Trophoblast cell (in vitro differentiated cells and primary cell): Measurements from ENCODE around the gene PYGO1.
A peak's percentile ranks its signal among the peaks of the same experiment; 100 is the strongest.
"Not testable (repeated sequence)": the region's sequence is repeated elsewhere in the genome, so short reads cannot be mapped to it uniquely, and the experiment has no call there.

Experiments used
- DNase-seq, 2 donors: peaks; one replicate each; pipeline ENCODE4 v3.0.0-alpha.2; 2016
- H2AFZ ChIP-seq: 2 replicates; pipeline ENCODE4 v1.6.1; 2013; ENCODE audit warnings: low read length, moderate library complexity, mild to moderate bottlenecking; ENCODE audit not compliant: insufficient read depth, poor library complexity
- H2AK5ac ChIP-seq: 2 replicates; pipeline ENCODE4 v1.6.1; 2013; ENCODE audit warnings: mild to moderate bottlenecking, low read length
- H2BK120ac ChIP-seq: 2 replicates; pipeline ENCODE4 v1.6.1; 2013; ENCODE audit warnings: low read length, mild to moderate bottlenecking, moderate library complexity; ENCODE audit not compliant: insufficient read depth, poor library complexity
- H2BK12ac ChIP-seq: 2 replicates; pipeline ENCODE4 v1.6.1; 2013; ENCODE audit warnings: mild to moderate bottlenecking, low read length, moderate library complexity
- H2BK5ac ChIP-seq: 2 replicates; pipeline ENCODE4 v1.6.1; 2013; ENCODE audit warnings: low read length, low read depth, moderate library complexity, mild to moderate bottlenecking; ENCODE audit not compliant: poor library complexity
- H3K14ac ChIP-seq: 2 replicates; pipeline ENCODE4 v1.6.1; 2013; ENCODE audit warnings: mild to moderate bottlenecking, low read length
- H3K18ac ChIP-seq: 2 replicates; pipeline ENCODE4 v1.6.1; 2013; ENCODE audit warnings: mild to moderate bottlenecking, low read length
- H3K23ac ChIP-seq: 2 replicates; pipeline ENCODE4 v1.6.1; 2013; ENCODE audit warnings: low read length
- H3K27ac ChIP-seq: 2 replicates; pipeline ENCODE4 v1.5.1; 2013; ENCODE audit warnings: low read depth, mild to moderate bottlenecking, inconsistent platforms, low read length, moderate library complexity
- H3K27me3 ChIP-seq: 2 replicates; pipeline ENCODE4 v1.6.1; 2013; ENCODE audit warnings: inconsistent platforms, mild to moderate bottlenecking, low read length, moderate library complexity; ENCODE audit not compliant: insufficient read depth
- H3K36me3 ChIP-seq, 2 experiments: 1 replicate in 1 of 2; 2 replicates in 1 of 2; pipeline ENCODE4 v1.6.1; 2013; ENCODE audit warnings: low read length in 2 of 2, mild to moderate bottlenecking in 2 of 2, moderate library complexity in 1 of 2; ENCODE audit not compliant: insufficient read depth in 2 of 2, control insufficient read depth in 1 of 2
- H3K4ac ChIP-seq: 2 replicates; pipeline ENCODE4 v1.6.1; 2013; ENCODE audit warnings: low read depth, mild to moderate bottlenecking, low read length, moderate library complexity
- H3K4me1 ChIP-seq, 2 experiments: 1 replicate in 1 of 2; 2 replicates in 1 of 2; pipeline ENCODE4 v1.6.1; 2013; ENCODE audit warnings: low read length in 2 of 2, mild to moderate bottlenecking in 2 of 2, moderate library complexity in 1 of 2; ENCODE audit not compliant: insufficient read depth in 2 of 2, control insufficient read depth in 1 of 2
- H3K4me2 ChIP-seq: 2 replicates; pipeline ENCODE4 v1.6.1; 2013; ENCODE audit warnings: inconsistent platforms, mild to moderate bottlenecking, low read length, moderate library complexity
- H3K4me3 ChIP-seq: 2 replicates; pipeline ENCODE4 v1.5.1; 2013; ENCODE audit warnings: mild to moderate bottlenecking, low read depth, low read length, inconsistent platforms
- H3K79me1 ChIP-seq: one replicate; pipeline ENCODE4 v1.6.1; 2013; ENCODE audit warnings: low read length
- H3K79me2 ChIP-seq: 2 replicates; pipeline ENCODE4 v1.6.1; 2013; ENCODE audit warnings: low read length, mild to moderate bottlenecking; ENCODE audit not compliant: control insufficient read depth, insufficient read depth, poor library complexity
- H3K9ac ChIP-seq: 2 replicates; pipeline ENCODE4 v1.6.1; 2013; ENCODE audit warnings: mild to moderate bottlenecking, low read length
- H3K9me3 ChIP-seq: 2 replicates; pipeline ENCODE4 v1.6.1; 2013; ENCODE audit warnings: low read depth, mild to moderate bottlenecking, control low read depth, inconsistent platforms, low read length; ENCODE audit not compliant: insufficient read depth
- H4K12ac ChIP-seq: 2 replicates; pipeline ENCODE4 v1.6.1; 2013; ENCODE audit warnings: low read depth, mild to moderate bottlenecking, low read length, moderate library complexity
- H4K8ac ChIP-seq: 2 replicates; pipeline ENCODE4 v1.6.1; 2013; ENCODE audit warnings: low read depth, mild to moderate bottlenecking, low read length, moderate library complexity
- H4K91ac ChIP-seq: one replicate; pipeline ENCODE4 v1.6.1; 2013; ENCODE audit warnings: low read depth, mild to moderate bottlenecking, low read length, moderate library complexity
- WGBS: extraction: QIAGEN DNeasy Blood & Tissue Kit; methylation state at CpG from one replicate; pipeline ENCODE4 v1.1.7; 2013; ENCODE audit warnings: missing lambda C conversion rate; ENCODE audit not compliant: insufficient read length, insufficient coverage; ENCODE audit errors: extremely low coverage; 5-methylcytosine and 5-hydroxymethylcytosine counted together

Gene PYGO1

DNA sequence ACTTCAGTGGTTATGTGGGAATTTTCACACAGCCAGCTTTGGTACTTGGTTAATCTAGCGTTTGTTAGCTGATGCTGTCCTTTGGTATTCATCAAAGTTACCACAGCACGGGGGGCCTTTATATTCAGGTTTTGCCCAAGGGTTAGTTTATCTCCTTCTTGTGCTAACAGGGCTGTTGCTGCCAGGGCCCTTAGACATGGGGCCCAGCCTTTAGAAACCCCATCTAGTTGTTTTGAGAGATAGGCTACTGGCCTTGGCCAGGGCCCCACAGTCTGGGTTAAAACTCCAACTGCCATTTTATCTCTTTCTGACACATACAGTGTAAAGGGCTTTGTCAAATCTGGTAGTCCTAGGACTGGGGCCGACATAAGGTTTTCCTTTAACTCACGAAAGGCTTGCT, 72.7 kb downstream of the PYGO1 start:
- Histone ChIP-seq H3K4ac (no peak overlapping the region), H2AFZ (no peak overlapping the region), H3K9me3 (no peaks in the 10 kb centered on the region), H3K9ac (no peak overlapping the region), H2BK120ac (no peak overlapping the region), H3K4me2 (no peak overlapping the region), H2BK5ac (no peak overlapping the region), H4K91ac (no peak overlapping the region), H3K36me3 (no peaks in the 10 kb centered on the region), H4K12ac (no peak overlapping the region), H3K18ac (no peak overlapping the region), H4K8ac (no peak overlapping the region), H3K27ac (no peak overlapping the region), H3K79me1 (peaks cover 4% of the 10 kb centered on the region), H2BK12ac (peak overlapping the region; percentile 13), H3K27me3 (no peaks in the 10 kb centered on the region), H3K23ac (no peak overlapping the region), H3K4me1 (peaks cover 16 to 17% of the 10 kb centered on the region in 2 experiments), H2AK5ac (no peak overlapping the region), H3K79me2 (no peaks in the 10 kb centered on the region), H3K14ac (no peak overlapping the region), H3K4me3 (no peak overlapping the region)
- WGBS = no CpG with 5 or more reads among the region's 4 CpGs
- DNase-seq = no peak

DNA sequence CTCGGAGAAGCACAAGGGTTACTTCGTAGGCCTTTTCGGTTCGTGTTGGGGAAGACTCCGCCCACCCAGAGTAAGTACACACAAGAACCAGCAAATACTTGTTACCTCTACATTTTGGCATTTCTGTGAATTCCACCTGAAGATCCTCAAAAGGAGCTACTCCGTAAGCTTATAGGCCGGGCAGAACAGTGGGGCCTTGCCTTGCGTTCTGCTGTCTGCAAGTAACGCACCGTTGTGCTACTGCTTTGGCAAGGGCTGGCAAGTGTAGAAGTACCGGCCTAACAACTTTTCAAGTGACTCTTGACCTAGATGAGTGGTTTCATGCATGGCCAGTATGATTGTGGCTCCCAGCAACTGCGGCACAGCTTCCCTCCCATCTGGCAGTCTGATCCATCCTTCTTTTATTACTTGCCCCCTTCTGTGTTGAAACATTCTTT, 73.7 kb downstream of the PYGO1 start:
- H3K14ac ChIP-seq = peak overlapping the region; percentile 22
- no peaks in the 10 kb centered on the region for H3K9me3 ChIP-seq
- peak overlapping the region; percentile 79 for H2BK12ac ChIP-seq
- peak overlapping the region; percentile 34 for H2BK120ac ChIP-seq
- H2AFZ ChIP-seq = no peak overlapping the region
- no peak overlapping the region for H2AK5ac ChIP-seq
- H3K4me1 ChIP-seq = peaks cover 16 to 17% of the 10 kb centered on the region in 2 experiments
- peak overlapping the region; percentile 42 for H4K91ac ChIP-seq
- no peak overlapping the region for H4K12ac ChIP-seq
- peak overlapping the region; percentile 54 for H2BK5ac ChIP-seq
- WGBS = no CpG with 5 or more reads among the region's 12 CpGs
- H3K79me2 ChIP-seq = no peaks in the 10 kb centered on the region
- no peak overlapping the region for H3K18ac ChIP-seq
- H3K4ac ChIP-seq = no peak overlapping the region
- H3K4me3 ChIP-seq = no peak overlapping the region
- peak overlapping the region; percentile 57 for H3K4me2 ChIP-seq
- H3K27me3 ChIP-seq = no peaks in the 10 kb centered on the region
- DNase-seq = peak; percentile 88 to 92
- no peak overlapping the region for H3K9ac ChIP-seq
- no peaks in the 10 kb centered on the region for H3K36me3 ChIP-seq
- H4K8ac ChIP-seq = no peak overlapping the region
- H3K23ac ChIP-seq = no peak overlapping the region
- peaks cover 4% of the 10 kb centered on the region for H3K79me1 ChIP-seq
- H3K27ac ChIP-seq = peak overlapping the region; percentile 63

DNA sequence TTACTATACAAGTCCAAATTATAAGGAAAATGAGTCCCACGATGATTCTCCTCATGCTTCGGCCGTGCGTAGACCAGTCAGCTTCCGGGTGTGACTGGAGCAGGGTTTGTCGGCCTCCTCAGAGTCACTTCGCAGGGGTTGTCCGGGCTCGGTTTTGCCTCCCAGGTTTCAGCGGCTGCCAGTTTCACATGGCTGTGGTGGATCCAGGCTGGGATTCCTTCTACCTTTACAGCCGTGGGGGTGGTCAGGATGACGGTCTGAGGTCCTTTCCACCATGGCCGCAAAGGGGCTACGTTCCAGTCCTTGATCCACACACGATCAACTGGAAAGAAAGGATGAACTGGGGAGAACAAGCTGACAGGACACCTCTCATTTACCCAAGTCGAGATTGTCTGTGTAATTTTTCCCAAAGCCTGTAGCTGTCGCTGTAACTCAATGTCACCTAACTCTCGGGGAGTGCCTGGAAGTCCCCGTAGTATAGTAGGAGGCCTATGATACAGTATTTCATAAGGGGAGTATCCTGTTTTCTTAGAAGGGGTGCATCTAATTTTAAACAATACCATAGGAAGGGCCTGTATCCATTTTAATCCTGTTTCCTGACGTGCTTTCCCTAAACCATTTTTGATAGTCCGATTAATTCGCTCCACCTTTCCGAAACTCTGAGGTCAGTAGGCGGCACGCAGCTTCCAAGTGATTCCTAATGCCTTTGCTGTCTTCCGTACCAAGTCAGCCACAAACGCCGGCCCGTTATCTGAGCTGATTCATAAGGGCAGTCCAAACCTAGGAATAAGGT, 74.3 kb downstream of the PYGO1 start:
- H3K4me3 ChIP-seq, H3K79me1 ChIP-seq, H3K27me3 ChIP-seq, H4K12ac ChIP-seq, H3K18ac ChIP-seq, H2AK5ac ChIP-seq, H2BK5ac ChIP-seq, H3K23ac ChIP-seq, H3K9ac ChIP-seq, H3K36me3 ChIP-seq, H4K8ac ChIP-seq, H3K4ac ChIP-seq, H2AFZ ChIP-seq, H3K9me3 ChIP-seq, H3K79me2 ChIP-seq: not testable (repeated sequence)
- Histone ChIP-seq H2BK120ac (peak overlapping the region; percentile 34), H3K4me2 (peak overlapping the region; percentile 57), H2BK12ac (peak overlapping the region; percentile 79), H3K14ac (peak overlapping the region; percentile 22), H4K91ac (peak overlapping the region; percentile 42), H3K4me1 (peaks cover 16 to 17% of the 10 kb centered on the region in 2 experiments), H3K27ac (peak overlapping the region; percentile 63)
- DNase-seq = peak; percentile 16 to 76
- no CpG with 5 or more reads among the region's 29 CpGs for WGBS

DNA sequence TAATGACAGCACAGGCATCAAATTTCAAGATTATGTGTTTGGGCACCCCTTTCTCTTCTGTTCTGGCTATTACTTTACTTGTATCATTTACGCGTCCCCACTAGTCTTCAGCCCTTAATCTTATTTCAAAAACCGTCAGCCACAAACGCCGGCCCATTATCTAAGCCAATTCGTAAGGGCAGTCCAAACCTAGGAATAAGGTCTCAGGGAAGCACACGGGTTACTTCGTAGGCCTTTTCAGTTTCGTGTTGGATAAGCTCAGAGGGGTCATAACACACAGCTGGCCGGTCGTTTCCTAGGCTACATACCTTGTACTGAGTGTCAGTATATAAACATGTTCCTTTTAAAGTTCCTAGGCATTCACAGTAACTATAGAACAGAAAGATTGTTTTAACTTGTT, 75.0 kb downstream of the PYGO1 start:
- Histone ChIP-seq H4K91ac (no peak overlapping the region), H3K4me3 (no peak overlapping the region), H3K27me3 (no peaks in the 10 kb centered on the region), H3K9ac (no peak overlapping the region), H3K9me3 (no peaks in the 10 kb centered on the region), H2BK120ac (no peak overlapping the region), H3K36me3 (no peaks in the 10 kb centered on the region), H3K4ac (no peak overlapping the region), H3K79me2 (no peaks in the 10 kb centered on the region), H4K12ac (no peak overlapping the region), H3K4me1 (peaks cover 16 to 17% of the 10 kb centered on the region in 2 experiments), H2BK12ac (no peak overlapping the region), H3K14ac (no peak overlapping the region), H2AK5ac (no peak overlapping the region), H3K18ac (no peak overlapping the region), H3K23ac (no peak overlapping the region), H3K79me1 (peaks cover 4% of the 10 kb centered on the region), H3K4me2 (no peak overlapping the region), H2AFZ (no peak overlapping the region), H2BK5ac (no peak overlapping the region), H3K27ac (no peak overlapping the region), H4K8ac (no peak overlapping the region)
- WGBS = no CpG with 5 or more reads among the region's 11 CpGs
- peak in 1 of 2 donors; percentile 34 for DNase-seq
